ENCODE data around the gene USP47.

- no peak for TF ChIP-seq ZFP30 (CRISPR knock-in tag; IDR thresholded peaks at IDR 0.05)
- no peak for TF ChIP-seq BACH2 (CRISPR knock-in tag; IDR thresholded peaks at IDR 0.05; ENCODE audit: borderline replicate concordance)
- no peak for TF ChIP-seq ZNF8 (CRISPR knock-in tag; IDR thresholded peaks at IDR 0.05)
- TF ChIP-seq ARNTL (CRISPR knock-in tag; IDR thresholded peaks at IDR 0.05; ENCODE audit: borderline replicate concordance, low read depth): no peak
- no peak for TF ChIP-seq ISL1 (CRISPR knock-in tag; IDR thresholded peaks at IDR 0.05)
- TF ChIP-seq CREB5 (CRISPR knock-in tag; IDR thresholded peaks at IDR 0.05; ENCODE audit: low read depth): no peak
- TF ChIP-seq OSR1 (CRISPR knock-in tag; IDR thresholded peaks at IDR 0.05): no peak
- TF ChIP-seq ZNF565 (CRISPR knock-in tag; conservative IDR thresholded peaks at IDR 0.05; ENCODE audit: low read depth): no peak
- no peak for TF ChIP-seq PATZ1 (CRISPR knock-in tag; IDR thresholded peaks at IDR 0.05; ENCODE audit: borderline replicate concordance)
- TF ChIP-seq PPARA (CRISPR knock-in tag; IDR thresholded peaks at IDR 0.05; ENCODE audit: borderline replicate concordance): no peak
- TF ChIP-seq RARB (CRISPR knock-in tag; IDR thresholded peaks at IDR 0.05): no peak
- no peak for TF ChIP-seq ZC3H10 (CRISPR knock-in tag; IDR thresholded peaks at IDR 0.05)
- TF ChIP-seq ZFP3 (CRISPR knock-in tag; IDR thresholded peaks at IDR 0.05): no peak
- no peak for TF ChIP-seq CSDC2 (CRISPR knock-in tag; IDR thresholded peaks at IDR 0.05)
Measured at GRCh38 chr11:11864332-11864731, 22.6 kb downstream of the USP47 start.

Measured in SK-N-SH treated with all-trans-retinoic acid at 6 μM for 48 hours (cell line).